ENCODE measurements around the gene PCDH12. TPM values are rescaled to one million over a fixed set of nuclear protein-coding genes. Genes with fewer than 3 reads are reported as not detected.

Gene PCDH12
- total RNA-seq, 1 experiment from 2014 or later = not detected

DNA sequence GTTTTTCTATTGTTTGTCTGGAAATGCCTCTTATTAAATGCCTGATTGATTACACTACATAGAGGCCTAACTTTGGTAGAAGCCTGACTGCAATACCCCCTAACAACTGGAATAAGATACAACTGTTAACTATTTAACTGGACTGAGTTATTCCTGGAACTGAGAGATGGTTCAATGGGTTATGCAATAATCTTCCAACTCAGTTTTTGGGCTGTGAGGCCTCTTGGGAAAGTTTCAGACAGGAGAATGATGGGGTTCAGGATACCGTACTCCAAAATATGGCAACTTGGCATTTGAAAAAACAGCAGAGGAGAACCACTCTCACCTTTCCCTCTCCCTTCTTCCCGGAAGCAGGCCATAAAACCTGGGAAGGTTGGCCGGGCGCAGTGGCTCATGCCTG, 60.6 kb downstream of the PCDH12 start:
- H2BK12ac ChIP-seq (ENCODE audit: insufficient read length, low read depth, low read length) = no peak overlapping the region
- H3K36me3 Mint-ChIP-seq (ENCODE audit: insufficient read depth in 1 of 3, low read depth in 3 of 3) = peaks cover 0 to 4% (median 3%) of the 10 kb centered on the region in 3 experiments; a peak in 2 of 7 replicates
- no peak overlapping the region for H4K5ac ChIP-seq (ENCODE audit: insufficient read length, low read depth, low read length)
- no peak overlapping the region for H3K4ac ChIP-seq (ENCODE audit: low read depth, low read length)
- no peak overlapping the region for H3K27ac ChIP-seq (ENCODE audit: insufficient read length, low read depth, low read length)
- H3K27me3 Mint-ChIP-seq (ENCODE audit: low read depth) = no peaks in the 10 kb centered on the region; the same call in none of the 2 replicates
- H4K8ac ChIP-seq (replicated peaks; ENCODE audit: insufficient read length, low read depth, low read length) = no peak overlapping the region
- H3K23me2 ChIP-seq (ENCODE audit: insufficient read length, low read depth, low read length, poor library complexity, severe bottlenecking) = no peaks in the 10 kb centered on the region
- TF ChIP-seq, protein P1, sequence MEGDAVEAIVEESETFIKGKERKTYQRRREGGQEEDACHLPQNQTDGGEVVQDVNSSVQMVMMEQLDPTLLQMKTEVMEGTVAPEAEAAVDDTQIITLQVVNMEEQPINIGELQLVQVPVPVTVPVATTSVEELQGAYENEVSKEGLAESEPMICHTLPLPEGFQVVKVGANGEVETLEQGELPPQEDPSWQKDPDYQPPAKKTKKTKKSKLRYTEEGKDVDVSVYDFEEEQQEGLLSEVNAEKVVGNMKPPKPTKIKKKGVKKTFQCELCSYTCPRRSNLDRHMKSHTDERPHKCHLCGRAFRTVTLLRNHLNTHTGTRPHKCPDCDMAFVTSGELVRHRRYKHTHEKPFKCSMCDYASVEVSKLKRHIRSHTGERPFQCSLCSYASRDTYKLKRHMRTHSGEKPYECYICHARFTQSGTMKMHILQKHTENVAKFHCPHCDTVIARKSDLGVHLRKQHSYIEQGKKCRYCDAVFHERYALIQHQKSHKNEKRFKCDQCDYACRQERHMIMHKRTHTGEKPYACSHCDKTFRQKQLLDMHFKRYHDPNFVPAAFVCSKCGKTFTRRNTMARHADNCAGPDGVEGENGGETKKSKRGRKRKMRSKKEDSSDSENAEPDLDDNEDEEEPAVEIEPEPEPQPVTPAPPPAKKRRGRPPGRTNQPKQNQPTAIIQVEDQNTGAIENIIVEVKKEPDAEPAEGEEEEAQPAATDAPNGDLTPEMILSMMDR (conservative IDR thresholded peaks at IDR 0.05) = no peak
- no peak for DNase-seq
- no peak overlapping the region for H3K56ac ChIP-seq (ENCODE audit: insufficient read length, low read depth, low read length)
- no peak overlapping the region for H2AFZ ChIP-seq (ENCODE audit: low read length)
- H3K14ac ChIP-seq (ENCODE audit: insufficient read depth, low read length) = no peak overlapping the region
- no peaks in the 10 kb centered on the region for H3K9me3 Mint-ChIP-seq
- H4K20me1 ChIP-seq (ENCODE audit: control insufficient read depth, insufficient read depth, insufficient read length) = no peaks in the 10 kb centered on the region
- peaks cover 2% of the 10 kb centered on the region in 2 experiments; a peak in 2 of 4 replicates for H3K4me1 Mint-ChIP-seq
- H2BK15ac ChIP-seq (ENCODE audit: low read depth, low read length) = no peak overlapping the region
- no peak overlapping the region for H3K18ac ChIP-seq (ENCODE audit: insufficient read length, low read depth, low read length)
- no peak overlapping the region for H3K9ac ChIP-seq (ENCODE audit: extremely low read depth, insufficient read length, low read length)
- no peak overlapping the region for H3T11ph ChIP-seq (ENCODE audit: low read length)
- H3K27ac Mint-ChIP-seq = no peak overlapping the region
- H3K27me3 ChIP-seq (ENCODE audit: insufficient read depth, low read length) = no peaks in the 10 kb centered on the region; the same call in 1 of the 2 replicates
- no peak overlapping the region for H3K4me3 Mint-ChIP-seq
- no peaks in the 10 kb centered on the region for H3K4me1 ChIP-seq (ENCODE audit: insufficient read depth, low read length)
- no peak overlapping the region for H3K4me2 ChIP-seq (ENCODE audit: insufficient read depth, insufficient read length, low read length)
- no peaks in the 10 kb centered on the region for H3K79me2 ChIP-seq (ENCODE audit: insufficient read depth, low read length)
- no peak overlapping the region for H3K23ac ChIP-seq (ENCODE audit: insufficient read length, low read depth, low read length)
- no peak overlapping the region for H2BK5ac ChIP-seq (ENCODE audit: insufficient read length, low read length)
- H3K79me1 ChIP-seq (ENCODE audit: insufficient read depth, low read depth, low read length, poor library complexity, severe bottlenecking) = no peaks in the 10 kb centered on the region
- H4K91ac ChIP-seq (ENCODE audit: insufficient read length, low read depth, low read length) = no peak overlapping the region
- H3K9me3 ChIP-seq (ENCODE audit: control insufficient read depth, low read depth, low read length) = no peaks in the 10 kb centered on the region
- no peak overlapping the region for H2BK20ac ChIP-seq (ENCODE audit: low read depth, low read length, poor library complexity, severe bottlenecking)
- WGBS (ENCODE audit: extremely low coverage, insufficient read length, low lambda C conversion rate) = no CpG with 5 or more reads among the region's 4 CpGs
- H2BK120ac ChIP-seq (ENCODE audit: low read depth, low read length, poor library complexity, severe bottlenecking) = no peak overlapping the region
- no peak overlapping the region for H2AK5ac ChIP-seq (ENCODE audit: insufficient read length, low read length)

Other genes with a start within 250 kb of the PCDH12 start
- gene PCDH1, start 79.8 kb downstream of the PCDH12 start, total RNA-seq (2021) = 127 and 131 TPM in 2 replicates
- gene DELE1, start 34.3 kb downstream of the PCDH12 start, total RNA-seq (2021) = 72.7 and 75.3 TPM in 2 replicates
- 19.5 and 20.1 TPM in 2 replicates for gene RNF14, start 10.9 kb upstream of the PCDH12 start, total RNA-seq (2021)
- gene GNPDA1, start 54.8 kb upstream of the PCDH12 start, total RNA-seq (2021) = 66.8 and 68.4 TPM in 2 replicates
- 26.6 TPM in 2 replicates for gene NDFIP1, start 150.6 kb upstream of the PCDH12 start, total RNA-seq (2021)